Urothelium cell line (cell line): Measurements from ENCODE around the gene NPNT.

Source experiments
- DNase-seq: peaks from one replicate; pipeline ENCODE4 v3.0.0; 2011; ENCODE audit warnings: low spot score, mixed read lengths
- FAIRE-seq: peaks from 2 replicates; lab custom pipeline; 2011; peaks lifted over from hg19 to GRCh38; lab: Jason Lieb, UNC

NPNT gene

DNA sequence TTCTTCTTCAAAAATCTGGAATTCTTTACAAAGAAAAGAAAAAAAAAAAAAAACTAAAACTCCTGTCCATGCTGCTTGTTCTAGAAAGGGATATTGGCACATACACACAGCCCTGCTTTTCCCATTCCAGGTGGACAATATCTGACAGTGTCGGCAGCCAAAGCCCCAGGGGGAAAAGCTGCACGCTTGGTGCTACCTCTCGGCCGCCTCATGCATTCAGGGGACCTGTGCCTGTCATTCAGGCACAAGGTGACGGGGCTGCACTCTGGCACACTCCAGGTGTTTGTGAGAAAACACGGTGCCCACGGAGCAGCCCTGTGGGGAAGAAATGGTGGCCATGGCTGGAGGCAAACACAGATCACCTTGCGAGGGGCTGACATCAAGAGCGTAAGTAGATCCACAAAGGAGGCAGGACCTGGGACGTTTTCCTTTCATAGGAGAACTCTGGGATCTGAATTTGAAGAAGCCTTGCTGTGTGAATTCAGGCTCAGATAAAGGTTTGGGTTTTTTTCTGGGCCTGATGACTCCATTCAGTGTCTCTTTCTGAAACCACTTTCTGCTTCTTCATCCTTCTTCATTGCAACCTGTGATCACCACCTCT is 71.9 kb downstream of the NPNT start:
- DNase-seq, result no peak
- no peak for FAIRE-seq

- no peak for FAIRE-seq
- DNase-seq, result no peak
Measured at GRCh38 chr4:105969575-105969974, 74.3 kb downstream of the NPNT start.

- no peak for DNase-seq
- FAIRE-seq, result no peak
Measured at GRCh38 chr4:105970371-105970770, 75.1 kb downstream of the NPNT start.

- DNase-seq (no peak), FAIRE-seq (no peak)
Measured at GRCh38 chr4:105971036-105971435, 75.8 kb downstream of the NPNT start.

GRCh38 chr4:105972946-105973621 is 77.8 kb downstream of the NPNT start:
- FAIRE-seq (no peak), DNase-seq (no peak)

GRCh38 chr4:105976915-105977314 is 81.6 kb downstream of the NPNT start:
- DNase-seq (no peak), FAIRE-seq (no peak)

DNA sequence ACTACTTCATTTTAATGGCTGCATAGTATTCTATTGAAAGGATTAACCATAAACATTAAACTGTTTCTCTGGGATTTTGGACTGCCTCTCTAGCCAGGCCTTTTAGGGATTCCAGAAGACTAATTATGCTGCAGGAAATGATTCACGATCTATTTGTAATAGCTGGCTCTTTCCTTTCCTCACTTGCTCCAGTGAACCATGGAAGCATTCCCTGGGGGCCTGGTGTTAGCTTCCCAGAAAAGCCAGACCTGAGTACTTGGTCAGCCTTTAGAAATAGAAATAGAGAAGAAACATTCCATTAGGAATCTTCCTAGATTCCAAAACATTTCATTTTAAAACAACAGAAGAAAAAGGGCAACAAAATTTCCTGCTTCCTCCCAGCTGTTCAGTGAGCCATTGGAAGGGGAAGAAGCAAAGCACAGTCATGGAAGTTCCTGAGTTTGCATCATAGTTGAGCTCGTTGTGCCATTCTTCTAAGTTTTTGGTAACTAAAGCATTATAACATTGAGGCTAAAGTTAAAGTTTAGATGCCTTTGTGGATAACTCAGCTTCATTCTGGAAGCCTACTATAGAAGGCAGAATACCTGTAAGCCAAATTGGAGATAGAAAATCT is 83.5 kb downstream of the NPNT start:
- DNase-seq, result no peak
- no peak for FAIRE-seq

DNA sequence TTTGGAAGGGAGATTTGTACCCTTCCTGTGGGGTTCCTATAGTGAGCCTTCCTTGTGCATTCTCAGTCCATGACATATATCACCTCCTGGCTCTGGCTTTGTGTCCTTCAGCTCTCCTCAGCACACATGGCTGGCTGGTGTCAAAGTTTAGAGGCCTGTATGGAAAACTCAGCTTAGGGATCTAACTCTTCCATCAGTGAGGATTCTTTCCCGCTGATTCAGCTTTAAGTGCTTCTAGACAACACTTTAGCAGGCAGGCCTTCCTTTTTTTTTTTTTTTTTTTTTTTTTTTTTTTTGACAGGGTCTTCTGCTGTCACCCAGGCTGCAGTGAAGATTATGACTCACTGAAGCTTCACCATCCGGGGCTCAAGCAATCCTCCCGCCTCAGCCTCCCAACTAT is 84.2 kb downstream of the NPNT start:
- peak; percentile 14 for DNase-seq
- no peak for FAIRE-seq

DNA sequence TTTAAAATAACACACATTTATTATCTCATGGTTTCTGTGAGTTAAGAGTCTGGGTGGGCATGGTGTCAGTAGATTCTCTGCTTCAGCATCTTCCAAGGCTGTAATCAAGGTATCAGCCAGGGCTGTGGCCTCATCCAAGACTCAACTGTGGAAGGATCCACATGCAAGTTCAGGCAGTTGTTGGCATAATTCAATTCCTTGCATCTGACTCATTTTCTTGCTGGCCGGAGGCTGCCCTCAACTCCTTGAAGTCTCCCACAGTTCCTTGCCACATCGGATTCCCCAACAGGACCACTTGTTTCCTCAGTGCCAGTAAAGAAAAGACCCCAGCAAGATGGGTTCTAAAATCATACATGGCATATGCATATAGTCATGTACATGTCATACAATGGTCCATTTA is 93.4 kb downstream of the NPNT start:
- DNase-seq, result no peak
- FAIRE-seq, result no peak

- FAIRE-seq (no peak), DNase-seq (no peak)
Measured at GRCh38 chr4:105989485-105990242, 94.4 kb downstream of the NPNT start.

DNA sequence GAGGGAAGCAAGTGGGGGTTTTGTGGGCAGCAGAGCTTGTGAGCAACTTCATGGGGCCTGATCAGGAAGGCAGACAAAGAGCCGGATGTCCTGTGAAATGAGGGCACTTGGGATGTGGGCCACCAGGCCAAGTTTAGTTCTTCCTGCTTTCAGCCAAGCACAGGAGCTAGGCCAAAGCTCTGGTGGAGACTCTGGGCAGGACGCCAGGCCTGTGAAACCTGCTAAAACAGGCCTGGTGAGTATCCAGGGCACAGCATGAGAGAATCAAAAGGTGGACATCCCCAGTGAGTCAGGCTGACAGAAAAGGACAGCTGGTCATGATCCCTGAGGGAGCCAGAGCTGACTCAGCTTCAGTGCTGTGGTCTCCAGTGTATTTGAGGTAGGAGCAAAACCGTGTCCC is 95.7 kb downstream of the NPNT start:
- DNase-seq, result peak; percentile 26
- FAIRE-seq, result no peak

GRCh38 chr4:105991726-105992125 is 96.5 kb downstream of the NPNT start:
- DNase-seq, result no peak
- no peak for FAIRE-seq

DNA sequence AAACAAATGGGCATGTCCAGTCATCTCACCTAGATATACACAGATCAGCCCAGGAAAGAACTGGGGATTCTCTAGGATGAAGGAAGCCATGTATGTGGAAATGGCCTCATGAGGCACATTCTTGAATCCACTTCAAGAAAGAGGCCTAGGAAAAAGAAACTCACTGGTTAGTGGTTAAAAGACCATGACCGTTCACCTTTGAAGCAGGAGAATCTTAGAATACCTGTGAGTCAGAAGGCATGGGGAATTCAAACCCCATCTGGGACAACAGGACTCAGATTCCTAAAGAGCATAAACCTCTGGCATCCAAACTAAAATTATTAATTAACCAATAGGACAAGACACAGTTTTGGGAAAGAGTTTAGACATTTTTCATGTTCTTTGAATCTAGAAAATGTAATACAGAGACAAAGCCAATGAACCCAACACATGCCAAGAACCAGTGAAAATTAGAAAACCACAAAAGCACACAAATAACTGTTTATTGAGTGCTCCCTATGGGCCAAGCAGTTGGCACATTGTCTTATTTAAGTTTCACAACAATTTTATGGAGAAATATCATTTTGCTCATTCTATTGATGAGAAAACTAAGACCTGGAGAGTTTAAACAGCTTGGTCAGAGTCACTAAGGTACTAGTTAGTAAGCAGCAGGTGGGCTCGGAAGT is 97.5 kb downstream of the NPNT start:
- DNase-seq, result no peak

DNA sequence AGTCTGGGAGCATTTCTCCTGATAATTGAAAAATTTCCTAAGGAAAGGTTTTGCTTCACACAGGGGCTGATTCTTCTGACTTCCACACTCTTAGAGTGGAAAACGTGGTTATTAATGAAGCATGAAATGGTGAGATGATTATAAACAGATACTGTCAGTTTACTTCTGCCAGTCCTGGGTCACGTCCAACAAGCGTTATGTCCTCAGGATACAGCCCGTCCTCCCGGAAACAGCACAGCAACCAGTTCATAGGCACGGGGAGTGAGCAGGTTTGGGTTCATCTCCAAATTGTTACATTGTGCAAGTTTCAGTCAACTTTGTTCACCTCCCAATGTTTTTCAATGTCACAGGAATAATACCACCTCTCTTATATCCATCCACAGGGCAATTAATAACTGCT is 98.8 kb downstream of the NPNT start:
- DNase-seq, result no peak
- no peak for FAIRE-seq

More for the DNA sequence above, 97.5 kb downstream of the NPNT start:
- no peak for FAIRE-seq

GRCh38 chr4:105994841-105995501 is 99.7 kb downstream of the NPNT start:
- DNase-seq, result no peak
- FAIRE-seq, result no peak

DNA sequence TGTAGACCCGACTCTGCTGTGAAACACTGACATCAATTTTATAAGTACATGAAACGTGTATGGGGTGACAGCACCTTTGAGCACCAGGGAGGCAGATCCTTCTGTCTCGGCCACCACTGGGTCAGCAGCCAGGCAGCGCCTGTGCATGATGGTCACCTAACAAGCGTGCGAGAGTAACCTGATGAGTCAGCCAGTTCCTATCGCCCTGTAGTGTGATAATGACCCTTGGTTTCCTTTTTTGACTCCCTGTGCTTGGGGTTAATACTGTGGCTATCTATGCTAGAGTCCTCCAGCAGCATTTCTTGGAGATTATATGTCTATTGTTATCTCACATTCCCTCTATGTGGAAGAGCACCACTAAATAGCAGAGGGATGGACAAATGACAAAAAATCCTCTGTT is 101.6 kb downstream of the NPNT start:
- no peak for DNase-seq
- FAIRE-seq, result no peak

- FAIRE-seq, result no peak
- DNase-seq, result no peak
Measured at GRCh38 chr4:105998171-105999063, 103.1 kb downstream of the NPNT start.

DNA sequence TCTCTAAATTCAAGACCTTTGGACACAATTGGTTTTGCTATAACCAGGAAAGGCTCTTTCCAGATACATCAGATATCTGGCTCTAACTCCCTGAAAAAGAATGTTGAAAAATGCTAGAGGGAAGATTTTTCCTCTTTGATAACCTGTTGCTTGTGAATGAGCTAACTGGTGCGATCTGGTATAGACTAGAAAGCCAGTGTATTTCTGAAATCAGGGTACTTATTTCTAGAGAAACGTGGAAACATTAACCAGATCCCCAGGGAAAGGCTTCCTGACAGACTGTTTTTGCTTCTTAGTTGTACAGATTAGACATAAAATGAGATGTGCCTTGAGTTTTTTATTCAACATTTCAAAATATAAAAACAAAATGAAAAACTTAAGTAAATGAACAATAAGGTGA is 107.7 kb downstream of the NPNT start:
- FAIRE-seq (no peak), DNase-seq (no peak)

- FAIRE-seq (no peak), DNase-seq (no peak)
Measured at GRCh38 chr4:106010761-106011160, 115.5 kb downstream of the NPNT start.

GRCh38 chr4:106011387-106011786 is 116.1 kb downstream of the NPNT start:
- DNase-seq (no peak), FAIRE-seq (no peak)
